Activated CD4-positive, alpha-beta T cell treated with anti-CD3 and anti-CD28 coated beads, Interleukin-2, amount 50 U/mL, for 4 hours (primary cell): ENCODE measurements around the gene FANCD2OS.
"Not testable (repeated sequence)": the region's sequence is repeated elsewhere in the genome, so short reads cannot be mapped to it uniquely, and the experiment has no call there.

Experiments used
- DNase-seq, 2 experiments: peaks; one replicate each; pipeline ENCODE4 v3.0.0-alpha.2; 2020

FANCD2OS gene

GRCh38 chr3:10091387-10091786 is 16.7 kb downstream of the FANCD2OS start:
- DNase-seq: not testable (repeated sequence)

- not testable (repeated sequence) for DNase-seq
Measured at GRCh38 chr3:10090774-10091173, 17.3 kb downstream of the FANCD2OS start.

GRCh38 chr3:10090179-10090578 is 17.9 kb downstream of the FANCD2OS start:
- no peak for DNase-seq

- DNase-seq: no peak
Measured at GRCh38 chr3:10088256-10088655, 19.8 kb downstream of the FANCD2OS start.

GRCh38 chr3:10085738-10086137 is 22.3 kb downstream of the FANCD2OS start:
- no peak for DNase-seq

GRCh38 chr3:10081871-10082270 is 26.2 kb downstream of the FANCD2OS start:
- no peak for DNase-seq

- no peak for DNase-seq
Measured at GRCh38 chr3:10074666-10075065, 33.4 kb downstream of the FANCD2OS start.

- not testable (repeated sequence) for DNase-seq
Measured at GRCh38 chr3:10070077-10070476, 38.0 kb downstream of the FANCD2OS start.

GRCh38 chr3:10055097-10055496 is 53.0 kb downstream of the FANCD2OS start:
- no peak for DNase-seq
